Stimulated activated CD8-positive, alpha-beta memory T cell treated with anti-CD3 and anti-CD28 coated beads, Interleukin-2, amount 100 ng/mL, for 48 hours (primary cell): ENCODE results near the gene FBXL20.
"Not testable (repeated sequence)": the region's sequence is repeated elsewhere in the genome, so short reads cannot be mapped to it uniquely, and the experiment has no call there.

Source experiments
- DNase-seq, 2 donors: peaks; one replicate each; pipeline ENCODE4 v3.0.0-alpha.2; 2020; ENCODE audit warnings: low read depth in 2 of 2

FBXL20 gene

DNA sequence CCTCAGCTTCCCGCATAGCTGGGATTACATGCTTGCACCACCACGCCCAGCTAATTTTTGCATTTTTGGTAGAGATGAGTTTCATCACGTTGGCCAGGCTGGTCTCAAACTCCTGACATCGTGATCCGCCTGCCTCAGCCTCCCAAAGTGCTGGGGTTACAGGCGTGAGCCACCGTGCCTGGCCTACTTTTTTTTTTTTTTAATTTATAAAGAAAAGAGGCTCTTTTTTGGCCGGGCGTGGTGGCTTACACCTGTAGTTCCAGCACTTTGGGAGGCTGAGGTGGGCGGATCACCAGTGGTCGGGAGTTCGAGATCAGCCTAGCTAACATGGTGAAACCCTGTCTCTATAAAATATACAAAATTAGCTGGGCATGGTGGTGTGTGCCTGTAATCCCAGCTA, 151.3 kb downstream of the FBXL20 start:
- DNase-seq = not testable (repeated sequence)

GRCh38 chr17:39246274-39246673, 155.2 kb downstream of the FBXL20 start:
- no peak for DNase-seq

DNA sequence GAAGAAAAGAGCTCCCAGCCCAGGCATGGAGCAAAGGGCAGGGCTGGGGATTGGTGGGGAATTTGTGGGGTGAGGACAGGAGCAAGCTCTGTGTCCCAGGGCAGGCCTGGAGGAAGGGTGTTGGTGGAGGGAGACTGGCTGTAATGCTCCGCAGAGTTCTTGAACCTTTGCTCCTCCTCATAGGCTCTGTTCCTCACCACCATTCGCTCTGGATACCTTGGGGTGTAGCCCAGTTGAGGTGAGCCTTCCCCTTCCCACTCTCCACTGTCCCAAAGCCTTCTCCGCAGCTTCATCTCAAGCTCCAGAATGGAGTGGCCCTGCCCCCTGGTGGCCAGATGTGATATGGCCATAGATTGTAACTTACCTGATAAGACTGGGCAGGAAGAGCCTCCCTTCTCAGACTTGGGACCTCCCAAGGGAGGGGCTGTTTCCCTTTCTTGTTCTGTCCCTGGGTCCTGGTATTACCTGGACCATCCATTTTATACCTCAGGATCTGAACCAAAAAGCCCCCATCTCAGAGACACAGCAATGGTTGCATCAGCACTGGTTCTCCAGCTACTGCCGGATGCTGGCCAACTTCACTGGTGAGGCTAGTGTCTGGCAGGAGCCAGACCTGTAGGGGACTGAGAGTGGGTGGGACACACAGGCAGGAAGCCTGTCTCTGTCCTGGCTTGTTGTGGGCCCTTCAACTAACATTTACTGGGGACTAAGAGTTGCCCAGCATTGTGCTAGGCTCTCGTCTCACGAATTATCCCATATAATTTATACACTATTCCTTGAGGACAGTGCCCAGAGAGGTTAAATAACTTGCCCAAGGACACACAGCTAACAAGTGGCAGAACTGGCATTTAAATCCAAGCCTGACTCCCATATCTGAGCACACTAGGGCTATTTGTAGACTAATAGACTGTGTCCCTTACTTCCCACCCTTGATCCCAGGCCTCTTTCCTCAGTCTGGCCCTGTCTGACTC, 156.5 kb downstream of the FBXL20 start:
- DNase-seq = peak; percentile 70 to 86

DNA sequence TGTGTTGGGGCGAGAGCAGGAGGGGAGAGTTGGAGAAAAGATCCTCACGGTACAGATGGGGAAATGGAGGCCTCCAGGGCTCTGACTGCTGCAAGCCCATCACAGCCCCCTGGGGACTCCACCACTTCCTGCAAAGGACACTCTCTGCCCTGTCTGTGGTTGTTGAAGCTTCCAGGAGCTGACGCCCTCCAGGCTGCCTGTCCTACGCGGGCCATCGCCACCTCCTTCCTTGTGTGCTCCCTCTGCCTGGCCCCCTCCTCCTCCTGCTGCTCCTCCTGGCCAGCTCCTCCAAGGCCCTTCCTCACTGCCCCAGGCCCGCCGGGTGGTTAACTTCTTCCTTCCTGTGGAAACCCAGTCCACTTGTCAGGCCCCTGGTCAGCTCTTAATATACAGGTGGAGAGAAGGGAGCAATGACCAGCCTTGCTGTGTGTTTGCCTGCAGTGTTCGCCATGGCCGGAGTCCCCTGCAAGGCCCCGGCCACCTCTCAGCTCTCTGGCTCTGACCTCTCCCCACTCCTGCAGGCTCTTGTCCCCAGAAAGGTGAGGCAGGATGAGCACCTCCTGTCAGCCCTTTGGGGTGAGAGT, 157.3 kb downstream of the FBXL20 start:
- DNase-seq = no peak

- no peak for DNase-seq
These were observed 158.3 kb downstream of the FBXL20 start for GRCh38 chr17:39243155-39243554.

DNA sequence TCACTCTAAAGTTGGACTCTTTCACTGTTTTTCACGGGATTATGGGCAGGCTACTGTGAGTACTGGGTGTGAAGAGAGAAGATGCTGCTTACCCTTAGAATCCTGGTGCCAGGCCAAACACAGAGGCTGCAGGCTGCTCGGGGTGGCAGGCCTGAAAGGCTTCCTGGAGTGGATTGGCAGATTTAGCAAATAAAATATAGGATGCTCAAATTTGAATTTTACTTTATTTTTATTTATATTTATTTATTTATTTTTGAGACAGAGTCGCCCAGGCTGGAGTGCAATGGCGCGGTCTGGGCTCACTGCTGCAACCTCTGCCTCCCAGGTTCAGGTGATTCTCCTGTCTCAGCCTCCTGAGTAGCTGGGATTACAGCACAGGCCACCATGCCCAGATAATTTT, 160.8 kb downstream of the FBXL20 start:
- no peak for DNase-seq

- DNase-seq = peak; percentile 49 to 64
These were observed 161.6 kb downstream of the FBXL20 start for GRCh38 chr17:39239640-39240314.

- DNase-seq = peak; percentile 40 to 58
These were observed 163.0 kb downstream of the FBXL20 start for GRCh38 chr17:39238311-39238972.

GRCh38 chr17:39237586-39237985, 163.8 kb downstream of the FBXL20 start:
- no peak for DNase-seq

DNA sequence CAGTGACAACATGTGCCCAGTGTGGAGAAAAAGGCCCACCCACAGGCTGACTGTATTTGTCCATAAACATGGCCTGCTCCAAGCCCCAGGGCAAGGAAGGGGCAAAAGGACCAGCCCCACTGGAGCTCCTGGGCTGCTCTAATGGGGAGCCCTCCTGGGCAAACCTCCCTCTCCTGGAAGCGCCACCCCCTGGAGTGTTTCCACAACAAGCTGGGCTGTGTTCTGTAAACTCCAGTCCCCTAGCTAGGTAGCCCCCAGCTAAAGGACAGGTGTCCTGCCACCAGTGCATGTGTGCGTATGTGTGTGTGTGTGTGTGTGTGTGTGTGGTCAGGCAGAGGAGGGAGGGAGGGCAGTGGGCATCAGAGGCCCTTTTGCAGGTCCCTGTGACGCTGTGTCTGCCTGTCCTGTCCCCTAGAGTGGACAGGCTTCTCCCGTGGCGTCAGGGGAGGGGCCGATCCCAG, 164.4 kb downstream of the FBXL20 start:
- DNase-seq = no peak

- no peak for DNase-seq
These were observed 164.9 kb downstream of the FBXL20 start for GRCh38 chr17:39236450-39236927.

DNA sequence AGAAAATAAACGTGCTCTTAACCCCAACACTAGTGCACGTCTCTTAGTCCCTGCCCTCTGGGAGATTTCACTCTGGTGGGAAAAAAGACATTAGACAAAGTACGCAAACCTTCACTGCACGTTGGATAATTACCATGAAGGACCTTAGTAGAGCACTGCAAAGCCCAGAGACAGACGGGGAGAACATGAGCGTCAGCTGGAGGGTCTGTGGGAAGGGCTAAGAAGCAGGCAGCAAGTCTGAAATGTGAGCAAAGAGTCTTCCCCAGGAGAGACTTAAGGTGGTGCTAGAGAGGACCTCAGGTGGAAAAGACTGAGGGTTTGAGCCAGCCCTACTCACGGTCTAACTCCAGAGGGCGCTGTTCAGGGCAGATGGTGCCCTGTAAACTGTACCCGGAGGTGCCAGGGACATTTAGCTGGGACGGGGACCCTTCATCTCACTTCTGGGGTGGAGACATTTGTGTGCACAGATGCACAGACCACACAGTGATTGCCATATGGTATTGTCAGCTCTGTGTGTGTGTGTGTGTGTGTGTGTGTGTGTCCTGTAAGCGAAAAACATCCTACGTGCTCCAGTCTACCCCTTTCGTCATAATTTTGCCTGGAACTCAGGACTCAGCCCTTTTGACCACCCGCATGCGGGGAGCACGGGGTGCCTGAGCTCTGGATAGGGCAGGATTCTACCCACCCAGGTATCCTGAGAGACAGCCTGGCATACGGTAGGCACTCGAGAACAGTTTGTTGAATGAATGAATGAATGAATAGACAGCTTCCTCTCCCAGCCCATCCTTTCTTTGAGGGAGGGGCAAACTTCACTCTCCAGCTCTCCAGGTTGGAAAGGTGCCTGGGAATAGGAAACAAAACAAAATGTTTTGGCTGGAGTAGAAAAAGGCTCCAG, 165.6 kb downstream of the FBXL20 start:
- DNase-seq = peak in 1 of 2 donors; percentile 41

GRCh38 chr17:39231591-39232551, 169.6 kb downstream of the FBXL20 start:
- peak; percentile 42 to 45 for DNase-seq

DNA sequence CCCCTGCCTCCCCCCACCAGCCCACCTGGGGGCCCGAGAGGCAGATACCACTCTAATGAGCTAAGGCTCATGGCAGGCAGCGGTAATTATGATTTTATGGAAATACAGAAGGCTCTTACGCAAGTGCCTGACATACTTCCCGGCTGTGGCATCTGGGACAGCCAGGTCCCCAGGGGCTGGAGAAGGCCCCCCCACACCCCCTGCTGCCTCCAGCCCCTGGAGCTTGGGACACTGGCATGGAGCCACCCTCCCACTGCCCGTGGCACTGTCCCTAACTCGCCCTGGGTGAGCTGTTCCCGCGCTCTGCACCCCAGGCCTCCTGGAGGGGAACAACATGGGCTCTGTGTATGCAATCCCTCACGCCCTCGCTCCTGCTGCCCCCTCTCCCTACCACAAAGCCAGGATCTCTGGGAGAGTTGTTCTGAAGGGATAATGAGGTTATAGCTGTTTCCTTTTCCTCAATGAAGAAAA, 170.3 kb downstream of the FBXL20 start:
- DNase-seq = no peak

DNA sequence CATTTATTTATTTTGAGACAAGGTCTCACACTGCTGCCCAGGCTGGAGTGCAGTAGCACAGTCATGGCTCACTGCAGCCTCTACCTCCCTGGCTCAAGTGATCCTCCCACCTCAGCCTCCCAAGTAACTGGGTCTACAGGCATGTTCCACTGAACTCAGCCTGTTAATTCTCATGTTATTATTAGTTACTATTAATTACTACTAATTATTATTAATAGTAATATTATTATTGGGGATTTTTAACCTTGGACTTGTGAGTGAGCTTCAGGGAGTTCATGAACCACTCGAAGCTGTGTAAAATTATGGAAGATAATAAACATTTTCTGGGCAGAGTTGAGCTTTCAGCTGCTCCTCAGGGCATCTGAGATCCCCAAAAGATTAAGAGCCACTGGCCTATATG, 171.1 kb downstream of the FBXL20 start:
- DNase-seq = no peak

DNA sequence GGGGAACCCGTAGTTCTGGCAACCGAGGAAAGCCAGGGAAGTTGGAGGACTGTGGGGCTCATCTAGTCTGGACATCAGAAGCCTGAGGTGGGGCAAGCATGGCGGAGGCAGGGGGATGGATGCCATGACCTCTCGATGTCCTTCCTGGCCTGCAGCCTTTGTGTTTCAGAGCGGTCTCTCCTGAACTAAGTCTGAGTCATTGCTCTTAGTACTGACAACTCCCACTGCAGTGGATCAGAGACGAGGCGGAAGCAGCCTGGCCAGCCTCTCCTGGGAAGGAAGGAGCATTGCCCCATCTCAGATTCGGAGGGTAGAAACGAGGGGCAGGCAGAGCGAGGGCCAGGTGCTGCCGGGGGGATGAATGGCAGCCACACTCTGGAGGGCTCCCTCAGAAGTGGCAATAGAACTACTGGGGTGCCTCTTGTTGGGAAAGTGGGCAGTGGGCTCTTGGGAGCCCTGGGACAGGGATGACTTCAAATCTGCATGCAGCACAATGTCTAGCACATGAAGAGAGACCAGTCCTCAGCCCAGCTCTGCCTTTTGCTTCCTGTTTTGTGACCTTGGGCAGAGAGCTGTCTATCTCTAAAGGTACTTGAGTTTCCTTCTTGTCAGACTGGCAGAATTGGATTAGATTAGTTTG, 172.0 kb downstream of the FBXL20 start:
- no peak for DNase-seq

DNA sequence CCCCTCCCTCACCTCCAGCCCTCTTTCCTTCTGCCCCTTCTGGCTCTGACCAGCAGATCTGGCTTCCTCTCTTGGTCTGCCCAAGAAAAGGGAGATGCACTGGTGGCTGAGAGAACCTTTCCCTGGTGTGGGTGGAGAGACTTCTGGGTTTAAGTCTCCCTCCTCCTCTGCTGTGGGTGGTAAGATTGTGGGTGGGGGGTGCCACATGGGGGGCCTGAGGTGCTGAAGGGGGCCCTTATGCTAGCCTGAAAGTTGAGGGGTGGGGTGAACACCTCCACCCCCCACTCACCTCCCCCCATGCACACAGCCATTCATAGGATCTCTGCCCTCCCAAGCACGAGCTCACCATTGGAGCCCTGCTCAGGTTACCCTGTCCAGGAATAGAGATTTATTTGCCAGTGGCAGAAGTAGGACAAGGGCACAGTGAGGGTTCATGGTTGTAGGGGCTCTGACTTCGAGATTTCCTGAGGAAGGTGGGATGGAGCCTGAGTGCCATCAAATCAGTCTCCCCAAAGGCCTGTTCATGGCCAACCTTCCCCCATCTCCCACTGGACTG, 174.0 kb downstream of the FBXL20 start:
- no peak for DNase-seq

DNA sequence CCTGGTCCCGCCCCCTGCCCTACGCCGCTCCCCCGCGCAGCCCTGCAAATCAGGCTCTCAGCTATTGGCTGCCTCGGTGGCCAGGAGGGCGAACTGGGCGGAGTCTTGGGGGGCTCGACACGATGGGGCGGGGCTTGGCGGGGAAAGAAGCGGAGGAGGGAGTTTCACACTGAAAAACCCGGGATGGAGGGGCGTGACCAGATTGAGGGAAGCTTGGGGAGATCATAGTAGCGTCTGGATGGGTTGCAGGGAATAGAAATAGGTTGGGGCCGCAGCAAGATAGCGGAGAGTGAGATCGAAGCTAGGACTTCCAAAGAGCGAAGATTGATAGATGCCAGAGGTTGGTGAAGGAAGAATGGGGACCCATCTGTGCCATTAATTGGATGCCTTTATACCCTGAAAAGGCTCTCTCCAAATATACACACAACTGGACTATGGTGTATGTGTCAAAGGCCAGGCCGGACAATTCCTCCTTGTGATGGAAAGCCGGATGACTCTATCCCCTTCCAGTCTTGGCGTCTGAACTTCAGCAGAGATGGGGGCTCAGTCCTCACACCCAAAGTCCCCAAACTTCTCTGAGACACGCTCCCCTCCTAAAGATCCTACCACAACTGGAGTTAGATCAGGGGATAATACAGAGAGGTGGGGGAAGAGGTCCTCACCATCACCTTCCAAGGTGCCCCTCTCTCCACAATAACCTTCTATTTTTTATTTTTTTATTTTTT, 175.3 kb downstream of the FBXL20 start:
- DNase-seq = peak; percentile 58
